ENCODE data around the gene DIABLO.

GRCh38 chr12:122184517-122184916 lies 41.3 kb downstream of the DIABLO start:
- TF ChIP-seq, protein P1, sequence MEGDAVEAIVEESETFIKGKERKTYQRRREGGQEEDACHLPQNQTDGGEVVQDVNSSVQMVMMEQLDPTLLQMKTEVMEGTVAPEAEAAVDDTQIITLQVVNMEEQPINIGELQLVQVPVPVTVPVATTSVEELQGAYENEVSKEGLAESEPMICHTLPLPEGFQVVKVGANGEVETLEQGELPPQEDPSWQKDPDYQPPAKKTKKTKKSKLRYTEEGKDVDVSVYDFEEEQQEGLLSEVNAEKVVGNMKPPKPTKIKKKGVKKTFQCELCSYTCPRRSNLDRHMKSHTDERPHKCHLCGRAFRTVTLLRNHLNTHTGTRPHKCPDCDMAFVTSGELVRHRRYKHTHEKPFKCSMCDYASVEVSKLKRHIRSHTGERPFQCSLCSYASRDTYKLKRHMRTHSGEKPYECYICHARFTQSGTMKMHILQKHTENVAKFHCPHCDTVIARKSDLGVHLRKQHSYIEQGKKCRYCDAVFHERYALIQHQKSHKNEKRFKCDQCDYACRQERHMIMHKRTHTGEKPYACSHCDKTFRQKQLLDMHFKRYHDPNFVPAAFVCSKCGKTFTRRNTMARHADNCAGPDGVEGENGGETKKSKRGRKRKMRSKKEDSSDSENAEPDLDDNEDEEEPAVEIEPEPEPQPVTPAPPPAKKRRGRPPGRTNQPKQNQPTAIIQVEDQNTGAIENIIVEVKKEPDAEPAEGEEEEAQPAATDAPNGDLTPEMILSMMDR (IDR thresholded peaks at IDR 0.05), result no peak
- no peak for TF ChIP-seq POLR2A (IDR thresholded peaks at IDR 0.05)

Measured in Peyer's patch (tissue), 4 donors.